H1 (cell line): Measurements from ENCODE around the gene HM13. TPM values are rescaled to one million over a fixed set of nuclear protein-coding genes. Genes with fewer than 3 reads are reported as not detected.

ENCODE experiments used
- CTCF ChIA-PET: fragments of 300-600 bp; sonication (Branson Sonifier 250); formaldehyde crosslinking; loops from one replicate; lab custom pipeline; 2021; ENCODE audit not compliant: partially characterized antibody; lab: Charles Lee
- POLR2A ChIA-PET: fragments of 300-600 bp; sonication (Branson Sonifier 250); formaldehyde crosslinking; loops from one replicate; lab custom pipeline; 2021; ENCODE audit warnings: inconsistent platforms; ENCODE audit not compliant: partially characterized antibody; lab: Charles Lee
- DNase-seq, 2 experiments: peaks; one replicate each; pipeline versions ENCODE4 v3.0.0 to v3.0.0-alpha.2; 2010 to 2022; ENCODE audit warnings: low spot score in 2 of 2, low read depth in 1 of 2, mixed read lengths in 1 of 2
- FAIRE-seq: peaks from 2 replicates; lab custom pipeline; 2011; peaks lifted over from hg19 to GRCh38; lab: Jason Lieb, UNC
- H2AFZ ChIP-seq: 2 replicates; pipeline ENCODE4 v1.8.1; 2012; ENCODE audit warnings: low read length, inconsistent platforms
- H2AK5ac ChIP-seq: 2 replicates; pipeline ENCODE4 v1.6.1; 2013; ENCODE audit warnings: low read depth, low read length
- H2BK120ac ChIP-seq: replicated peaks from 2 replicates; pipeline ENCODE3; 2013; ENCODE audit warnings: low read depth, low read length, inconsistent platforms
- H2BK12ac ChIP-seq: 2 replicates; pipeline ENCODE4 v1.6.1; 2013; ENCODE audit warnings: low read depth, low read length
- H2BK15ac ChIP-seq: 2 replicates; pipeline ENCODE4 v1.6.1; 2013; ENCODE audit warnings: low read length
- H2BK20ac ChIP-seq: 2 replicates; pipeline ENCODE4 v1.6.1; 2013; ENCODE audit warnings: low read length
- H2BK5ac ChIP-seq: 2 replicates; pipeline ENCODE4 v1.6.1; 2013; ENCODE audit warnings: low read depth, low read length
- H3K14ac ChIP-seq: 2 replicates; pipeline ENCODE4 v1.6.1; 2013; ENCODE audit warnings: inconsistent platforms; ENCODE audit not compliant: insufficient read length
- H3K18ac ChIP-seq: 2 replicates; pipeline ENCODE4 v1.6.1; 2013; ENCODE audit warnings: low read length; ENCODE audit errors: extremely low read depth
- H3K23ac ChIP-seq: 2 replicates; pipeline ENCODE4 v1.6.1; 2013; ENCODE audit warnings: inconsistent platforms; ENCODE audit not compliant: insufficient read length
- H3K23me2 ChIP-seq: 2 replicates; pipeline ENCODE4 v1.6.1; 2013; ENCODE audit warnings: low read depth, low read length
- H3K27ac ChIP-seq: 2 replicates; pipeline ENCODE4 v1.6.1; 2011; ENCODE audit warnings: low read depth, low read length, inconsistent platforms
- H3K27me3 ChIP-seq, 4 experiments: replicated peaks in 1 of 4; 1 replicate in 1 of 4; 2 replicates in 3 of 4; pipeline versions ENCODE4 v1.6.1 to v1.8.1; 2011 to 2013; ENCODE audit warnings: low read length in 3 of 4, mild to moderate bottlenecking in 3 of 4, inconsistent platforms in 2 of 4, mixed read lengths in 2 of 4, moderate library complexity in 1 of 4; ENCODE audit not compliant: control insufficient read depth in 3 of 4, insufficient read depth in 3 of 4; ENCODE audit errors: extremely low read depth in 1 of 4
- H3K36me3 ChIP-seq, 4 experiments: 2 replicates each; pipeline versions ENCODE4 v1.6.1 to v1.8.1; 2011 to 2013; ENCODE audit warnings: mild to moderate bottlenecking in 4 of 4, low read length in 3 of 4, moderate library complexity in 2 of 4, control low read depth in 1 of 4, inconsistent platforms in 1 of 4; ENCODE audit not compliant: insufficient read depth in 4 of 4, control insufficient read depth in 2 of 4
- H3K4ac ChIP-seq: replicated peaks from 2 replicates; pipeline ENCODE3; 2013; ENCODE audit warnings: low read length, low read depth, mixed read lengths, inconsistent platforms; ENCODE audit not compliant: insufficient read length
- H3K4me1 ChIP-seq, 4 experiments: replicated peaks in 1 of 4; 1 replicate in 1 of 4; 2 replicates in 3 of 4; pipeline versions ENCODE4 v1.6.1 to v1.8.1; 2011 to 2013; ENCODE audit warnings: low read length in 3 of 4, inconsistent platforms in 2 of 4, mixed read lengths in 1 of 4; ENCODE audit not compliant: insufficient read depth in 4 of 4, control insufficient read depth in 3 of 4
- H3K4me2 ChIP-seq, 2 experiments: 2 replicates each; pipeline versions ENCODE4 v1.6.1 to v1.8.1; 2011 to 2013; ENCODE audit warnings: low read depth in 2 of 2, low read length in 2 of 2, control low read depth in 1 of 2, inconsistent platforms in 1 of 2, mild to moderate bottlenecking in 1 of 2; ENCODE audit not compliant: insufficient read depth in 1 of 2
- H3K4me3 ChIP-seq, 4 experiments: fragments of 200-600, 300-600 bp in 1 of 4; sonication (generic), shearing (Covaris generic), sonication (Bioruptor Twin) in 1 of 4; 2 replicates each; pipeline versions ENCODE4 v1.5.1 to v1.8.1; 2011 to 2016; ENCODE audit warnings: low read length in 4 of 4, low read depth in 3 of 4, control low read depth in 2 of 4, inconsistent platforms in 2 of 4, mild to moderate bottlenecking in 2 of 4, mixed read lengths in 1 of 4, moderate library complexity in 1 of 4; ENCODE audit not compliant: insufficient read depth in 2 of 4; ENCODE audit errors: extremely low read depth in 1 of 4
- H3K56ac ChIP-seq: replicated peaks from 2 replicates; pipeline ENCODE3; 2013; ENCODE audit warnings: low read depth, mild to moderate bottlenecking, mixed read lengths, low read length, inconsistent platforms; ENCODE audit not compliant: insufficient read length
- H3K79me1 ChIP-seq: 2 replicates; pipeline ENCODE4 v1.6.1; 2013; ENCODE audit warnings: low read depth, low read length, control low read depth
- H3K79me2 ChIP-seq, 2 experiments: 2 replicates each; pipeline versions ENCODE4 v1.6.1 to v1.8.1; 2012 to 2013; ENCODE audit warnings: low read length in 2 of 2, mild to moderate bottlenecking in 2 of 2, inconsistent platforms in 1 of 2; ENCODE audit not compliant: insufficient read depth in 2 of 2, control insufficient read depth in 1 of 2
- H3K9ac ChIP-seq, 4 experiments: replicated peaks in 1 of 4; 1 replicate in 1 of 4; 2 replicates in 3 of 4; pipeline versions ENCODE4 v1.6.1 to v1.8.1; 2011 to 2013; ENCODE audit warnings: low read depth in 3 of 4, low read length in 3 of 4, control low read depth in 2 of 4, mild to moderate bottlenecking in 2 of 4, moderate library complexity in 2 of 4, inconsistent platforms in 1 of 4; ENCODE audit errors: extremely low read depth in 1 of 4
- H3K9me3 ChIP-seq, 2 experiments: 2 replicates each; pipeline versions ENCODE4 v1.6.1 to v1.8.1; 2012 to 2013; ENCODE audit warnings: mild to moderate bottlenecking in 2 of 2, moderate library complexity in 2 of 2, control low read depth in 1 of 2, inconsistent platforms in 1 of 2, low read depth in 1 of 2, low read length in 1 of 2, mixed read lengths in 1 of 2; ENCODE audit not compliant: insufficient read depth in 2 of 2
- H4K20me1 ChIP-seq, 2 experiments: replicated peaks in 1 of 2; 2 replicates each; pipeline versions ENCODE3 to v1.8.1; 2011 to 2013; ENCODE audit warnings: inconsistent platforms in 2 of 2, low read length in 2 of 2, mild to moderate bottlenecking in 1 of 2; ENCODE audit not compliant: insufficient read depth in 2 of 2, control insufficient read depth in 1 of 2
- H4K5ac ChIP-seq: 2 replicates; pipeline ENCODE4 v1.6.1; 2013; ENCODE audit warnings: low read length, low read depth, mixed read lengths, inconsistent platforms; ENCODE audit not compliant: insufficient read length
- H4K8ac ChIP-seq: 2 replicates; pipeline ENCODE4 v1.8.0; 2013; ENCODE audit warnings: mild to moderate bottlenecking, moderate library complexity, low read length, inconsistent platforms; ENCODE audit not compliant: insufficient read depth; ENCODE audit errors: extremely low read depth
- H4K91ac ChIP-seq: replicated peaks from 2 replicates; pipeline ENCODE3; 2013; ENCODE audit warnings: low read length, mixed read lengths, inconsistent platforms; ENCODE audit not compliant: insufficient read length
- GABPA ChIP-seq: IDR thresholded peaks from 2 replicates; pipeline ENCODE4 v1.6.1; 2011; ENCODE audit warnings: mild to moderate bottlenecking, low read length, moderate library complexity, borderline replicate concordance; ENCODE audit not compliant: insufficient read depth
- MAFK ChIP-seq: IDR thresholded peaks from 2 replicates; pipeline ENCODE4 v1.6.1; 2012; ENCODE audit warnings: low read depth, mild to moderate bottlenecking, improper control_type of control experiment, low read length
- SP2 ChIP-seq: IDR thresholded peaks from 2 replicates; pipeline ENCODE4 v1.6.1; 2012; ENCODE audit warnings: mild to moderate bottlenecking, low read length, inconsistent platforms
- USF2 ChIP-seq: IDR thresholded peaks from 2 replicates; pipeline ENCODE4 v1.6.1; 2011; ENCODE audit warnings: low read length, improper control_type of control experiment
- WGBS, 2 experiments: shearing (Covaris generic) in 1 of 2; methylation state at CpG; one replicate each; pipeline versions ENCODE4 v1.1.6 to v1.1.7; 2013 to 2015; ENCODE audit warnings: low lambda C conversion rate in 2 of 2, mixed read lengths in 2 of 2, inconsistent platforms in 1 of 2, low coverage in 1 of 2, missing lambda C conversion rate in 1 of 2; ENCODE audit not compliant: insufficient replicate concordance in 2 of 2, insufficient coverage in 1 of 2, insufficient read length in 1 of 2; ENCODE audit errors: extremely low coverage in 1 of 2, missing lambda C conversion rate in 1 of 2; 5-methylcytosine and 5-hydroxymethylcytosine counted together
- polyA plus RNA-seq, 7 experiments: library from polyadenylated mRNA; depleted of rRNA in 3 of 7; stranded (reverse) in 5 of 7; unstranded in 2 of 7; fragments of >200 nt in 5 of 7; fragments of 200-250 nt in 2 of 7; gene quantifications; 1 replicate in 5 of 7; 2 replicates in 1 of 7; 4 replicates in 1 of 7; pipeline versions ENCODE4 v1.2.1 to v1.2.3, GENCODE V29; 2011 to 2013; ENCODE audit warnings: missing spikeins in 2 of 7, mixed read lengths in 2 of 7
- total RNA-seq: library from RNA; stranded (reverse); fragmentation: NEBNext Ultra II Directional; extraction: Animal tissue kit (Norgen Biotek cat#: 25700); gene quantifications from 2 replicates; pipeline ENCODE4 v1.2.1, GENCODE V29; 2021

HM13 gene
- total and polyA plus RNA-seq, 2 of the 8 experiments (the other 6 are each of a cell fraction or from before 2014, with no cell fraction given) = 118 to 183 TPM

GRCh38 chr20:31544600-31544999, 30.4 kb downstream of the HM13 start:
- no peaks in the 10 kb centered on the region; a peak in 1 of 4 replicates for H3K9me3 ChIP-seq
- no peaks in the 10 kb centered on the region for H3K79me1 ChIP-seq
- H2BK5ac ChIP-seq = no peak overlapping the region
- H2AFZ ChIP-seq = no peak overlapping the region
- peaks cover 6 to 23% (median 19%) of the 10 kb centered on the region in 4 experiments; a peak in 7 of 8 replicates for H3K36me3 ChIP-seq
- CTCF ChIA-PET = interaction anchor here (15.1 kb wide), 1 partner anchor 14 kb away, joined by 170 read pairs; no protein-coding TSS in a partner anchor
- WGBS, 2 experiments = 83% methylated on average over 2 of the region's 2 CpGs; no CpG with 5 or more reads in 1 of the 2 experiments
- H3K23ac ChIP-seq = no peak overlapping the region
- no peak overlapping the region for H4K91ac ChIP-seq
- peaks cover 0 to 19% of the 10 kb centered on the region in 2 experiments; a peak in 2 of 4 replicates for H3K79me2 ChIP-seq
- no peak overlapping the region for H3K4ac ChIP-seq
- no peak overlapping the region for H4K5ac ChIP-seq
- no peak overlapping the region for H2BK12ac ChIP-seq
- H3K18ac ChIP-seq = no peak overlapping the region
- no peaks in the 10 kb centered on the region; a peak in 3 of 7 replicates for H3K4me1 ChIP-seq
- H3K9ac ChIP-seq = no peak overlapping the region; a peak in 1 of 7 replicates
- H2BK20ac ChIP-seq = no peak overlapping the region
- no peak overlapping the region for H2AK5ac ChIP-seq
- no peak overlapping the region for H3K56ac ChIP-seq
- no peak overlapping the region for H3K4me2 ChIP-seq
- H2BK120ac ChIP-seq = no peak overlapping the region
- H3K14ac ChIP-seq = no peak overlapping the region
- FAIRE-seq (no peak), DNase-seq (no peak)
- POLR2A ChIA-PET = interaction anchor here (1.3 to 1.8 kb wide), 2 partner anchors 16 to 24 kb away, joined by 3 to 4 read pairs; no protein-coding TSS in a partner anchor
- no peak overlapping the region for H2BK15ac ChIP-seq
- H3K23me2 ChIP-seq = no peaks in the 10 kb centered on the region
- H3K27me3 ChIP-seq = no peaks in the 10 kb centered on the region
- H4K20me1 ChIP-seq = peaks cover 0 to 2% of the 10 kb centered on the region in 2 experiments
- no peak overlapping the region for H3K27ac ChIP-seq
- H3K4me3 ChIP-seq = no peak overlapping the region
- no peak overlapping the region for H4K8ac ChIP-seq
- TF ChIP-seq USF2 (no peak), SP2 (no peak), MAFK (no peak), GABPA (no peak)
- TF ChIP-seq, all 59 proteins: peak for 0
